Raji (cell line): ENCODE measurements around the gene MESP1.

ENCODE experiments used
- POLR2A ChIP-seq: IDR thresholded peaks from 2 replicates; pipeline ENCODE4 v1.6.1; 2011; ENCODE audit warnings: low read depth, low read length, control low read depth; ENCODE audit not compliant: insufficient read depth

The MESP1 gene

GRCh38 chr15:89725064-89725463 is 26.0 kb downstream of the MESP1 start:
- no peak for TF ChIP-seq POLR2A

- no peak for TF ChIP-seq POLR2A
These were observed 26.4 kb downstream of the MESP1 start for GRCh38 chr15:89724621-89725020.

- TF ChIP-seq POLR2A, result no peak
These were observed 28.0 kb downstream of the MESP1 start for GRCh38 chr15:89723031-89723430.

- no peak for TF ChIP-seq POLR2A
These were observed 36.3 kb downstream of the MESP1 start for GRCh38 chr15:89714775-89715174.

GRCh38 chr15:89707577-89707976 is 43.5 kb downstream of the MESP1 start:
- TF ChIP-seq POLR2A, result no peak

- TF ChIP-seq POLR2A, result no peak
These were observed 46.6 kb downstream of the MESP1 start for GRCh38 chr15:89704411-89704810.
